H1 (cell line): ENCODE data around the gene FGF18. TPM values are rescaled to one million over a fixed set of nuclear protein-coding genes. Genes with fewer than 3 reads are reported as not detected.

Source experiments
- CTCF ChIA-PET: fragments of 300-600 bp; sonication (Branson Sonifier 250); formaldehyde crosslinking; loops from one replicate; lab custom pipeline; 2021; ENCODE audit not compliant: partially characterized antibody; lab: Charles Lee
- POLR2A ChIA-PET: fragments of 300-600 bp; sonication (Branson Sonifier 250); formaldehyde crosslinking; loops from one replicate; lab custom pipeline; 2021; ENCODE audit warnings: inconsistent platforms; ENCODE audit not compliant: partially characterized antibody; lab: Charles Lee
- DNase-seq, 2 experiments: peaks; one replicate each; pipeline versions ENCODE4 v3.0.0 to v3.0.0-alpha.2; 2010 to 2022; ENCODE audit warnings: low spot score in 2 of 2, low read depth in 1 of 2, mixed read lengths in 1 of 2
- FAIRE-seq: peaks from 2 replicates; lab custom pipeline; 2011; peaks lifted over from hg19 to GRCh38; lab: Jason Lieb, UNC
- H2AFZ ChIP-seq: 2 replicates; pipeline ENCODE4 v1.8.1; 2012; ENCODE audit warnings: low read length, inconsistent platforms
- H2AK5ac ChIP-seq: 2 replicates; pipeline ENCODE4 v1.6.1; 2013; ENCODE audit warnings: low read depth, low read length
- H2BK120ac ChIP-seq: replicated peaks from 2 replicates; pipeline ENCODE3; 2013; ENCODE audit warnings: low read depth, low read length, inconsistent platforms
- H2BK12ac ChIP-seq: 2 replicates; pipeline ENCODE4 v1.6.1; 2013; ENCODE audit warnings: low read depth, low read length
- H2BK15ac ChIP-seq: 2 replicates; pipeline ENCODE4 v1.6.1; 2013; ENCODE audit warnings: low read length
- H2BK20ac ChIP-seq: 2 replicates; pipeline ENCODE4 v1.6.1; 2013; ENCODE audit warnings: low read length
- H2BK5ac ChIP-seq: 2 replicates; pipeline ENCODE4 v1.6.1; 2013; ENCODE audit warnings: low read depth, low read length
- H3K14ac ChIP-seq: 2 replicates; pipeline ENCODE4 v1.6.1; 2013; ENCODE audit warnings: inconsistent platforms; ENCODE audit not compliant: insufficient read length
- H3K18ac ChIP-seq: 2 replicates; pipeline ENCODE4 v1.6.1; 2013; ENCODE audit warnings: low read length; ENCODE audit errors: extremely low read depth
- H3K23ac ChIP-seq: 2 replicates; pipeline ENCODE4 v1.6.1; 2013; ENCODE audit warnings: inconsistent platforms; ENCODE audit not compliant: insufficient read length
- H3K23me2 ChIP-seq: 2 replicates; pipeline ENCODE4 v1.6.1; 2013; ENCODE audit warnings: low read depth, low read length
- H3K27ac ChIP-seq: 2 replicates; pipeline ENCODE4 v1.6.1; 2011; ENCODE audit warnings: low read depth, low read length, inconsistent platforms
- H3K27me3 ChIP-seq, 4 experiments: replicated peaks in 1 of 4; 1 replicate in 1 of 4; 2 replicates in 3 of 4; pipeline versions ENCODE4 v1.6.1 to v1.8.1; 2011 to 2013; ENCODE audit warnings: low read length in 3 of 4, mild to moderate bottlenecking in 3 of 4, inconsistent platforms in 2 of 4, mixed read lengths in 2 of 4, moderate library complexity in 1 of 4; ENCODE audit not compliant: control insufficient read depth in 3 of 4, insufficient read depth in 3 of 4; ENCODE audit errors: extremely low read depth in 1 of 4
- H3K36me3 ChIP-seq, 4 experiments: 2 replicates each; pipeline versions ENCODE4 v1.6.1 to v1.8.1; 2011 to 2013; ENCODE audit warnings: mild to moderate bottlenecking in 4 of 4, low read length in 3 of 4, moderate library complexity in 2 of 4, control low read depth in 1 of 4, inconsistent platforms in 1 of 4; ENCODE audit not compliant: insufficient read depth in 4 of 4, control insufficient read depth in 2 of 4
- H3K4ac ChIP-seq: replicated peaks from 2 replicates; pipeline ENCODE3; 2013; ENCODE audit warnings: low read length, low read depth, mixed read lengths, inconsistent platforms; ENCODE audit not compliant: insufficient read length
- H3K4me1 ChIP-seq, 4 experiments: replicated peaks in 1 of 4; 1 replicate in 1 of 4; 2 replicates in 3 of 4; pipeline versions ENCODE4 v1.6.1 to v1.8.1; 2011 to 2013; ENCODE audit warnings: low read length in 3 of 4, inconsistent platforms in 2 of 4, mixed read lengths in 1 of 4; ENCODE audit not compliant: insufficient read depth in 4 of 4, control insufficient read depth in 3 of 4
- H3K4me2 ChIP-seq, 2 experiments: 2 replicates each; pipeline versions ENCODE4 v1.6.1 to v1.8.1; 2011 to 2013; ENCODE audit warnings: low read depth in 2 of 2, low read length in 2 of 2, control low read depth in 1 of 2, inconsistent platforms in 1 of 2, mild to moderate bottlenecking in 1 of 2; ENCODE audit not compliant: insufficient read depth in 1 of 2
- H3K4me3 ChIP-seq, 4 experiments: fragments of 200-600, 300-600 bp in 1 of 4; sonication (generic), shearing (Covaris generic), sonication (Bioruptor Twin) in 1 of 4; 2 replicates each; pipeline versions ENCODE4 v1.5.1 to v1.8.1; 2011 to 2016; ENCODE audit warnings: low read length in 4 of 4, low read depth in 3 of 4, control low read depth in 2 of 4, inconsistent platforms in 2 of 4, mild to moderate bottlenecking in 2 of 4, mixed read lengths in 1 of 4, moderate library complexity in 1 of 4; ENCODE audit not compliant: insufficient read depth in 2 of 4; ENCODE audit errors: extremely low read depth in 1 of 4
- H3K56ac ChIP-seq: replicated peaks from 2 replicates; pipeline ENCODE3; 2013; ENCODE audit warnings: low read depth, mild to moderate bottlenecking, mixed read lengths, low read length, inconsistent platforms; ENCODE audit not compliant: insufficient read length
- H3K79me1 ChIP-seq: 2 replicates; pipeline ENCODE4 v1.6.1; 2013; ENCODE audit warnings: low read depth, low read length, control low read depth
- H3K79me2 ChIP-seq, 2 experiments: 2 replicates each; pipeline versions ENCODE4 v1.6.1 to v1.8.1; 2012 to 2013; ENCODE audit warnings: low read length in 2 of 2, mild to moderate bottlenecking in 2 of 2, inconsistent platforms in 1 of 2; ENCODE audit not compliant: insufficient read depth in 2 of 2, control insufficient read depth in 1 of 2
- H3K9ac ChIP-seq, 4 experiments: replicated peaks in 1 of 4; 1 replicate in 1 of 4; 2 replicates in 3 of 4; pipeline versions ENCODE4 v1.6.1 to v1.8.1; 2011 to 2013; ENCODE audit warnings: low read depth in 3 of 4, low read length in 3 of 4, control low read depth in 2 of 4, mild to moderate bottlenecking in 2 of 4, moderate library complexity in 2 of 4, inconsistent platforms in 1 of 4; ENCODE audit errors: extremely low read depth in 1 of 4
- H3K9me3 ChIP-seq, 2 experiments: 2 replicates each; pipeline versions ENCODE4 v1.6.1 to v1.8.1; 2012 to 2013; ENCODE audit warnings: mild to moderate bottlenecking in 2 of 2, moderate library complexity in 2 of 2, control low read depth in 1 of 2, inconsistent platforms in 1 of 2, low read depth in 1 of 2, low read length in 1 of 2, mixed read lengths in 1 of 2; ENCODE audit not compliant: insufficient read depth in 2 of 2
- H4K20me1 ChIP-seq, 2 experiments: replicated peaks in 1 of 2; 2 replicates each; pipeline versions ENCODE3 to v1.8.1; 2011 to 2013; ENCODE audit warnings: inconsistent platforms in 2 of 2, low read length in 2 of 2, mild to moderate bottlenecking in 1 of 2; ENCODE audit not compliant: insufficient read depth in 2 of 2, control insufficient read depth in 1 of 2
- H4K5ac ChIP-seq: 2 replicates; pipeline ENCODE4 v1.6.1; 2013; ENCODE audit warnings: low read length, low read depth, mixed read lengths, inconsistent platforms; ENCODE audit not compliant: insufficient read length
- H4K8ac ChIP-seq: 2 replicates; pipeline ENCODE4 v1.8.0; 2013; ENCODE audit warnings: mild to moderate bottlenecking, moderate library complexity, low read length, inconsistent platforms; ENCODE audit not compliant: insufficient read depth; ENCODE audit errors: extremely low read depth
- H4K91ac ChIP-seq: replicated peaks from 2 replicates; pipeline ENCODE3; 2013; ENCODE audit warnings: low read length, mixed read lengths, inconsistent platforms; ENCODE audit not compliant: insufficient read length
- SUZ12 ChIP-seq: fragments of 200-600 bp; sonication (generic); IDR thresholded peaks from 2 replicates; pipeline ENCODE4 v1.6.1; 2012; ENCODE audit warnings: mild to moderate bottlenecking, inconsistent platforms, low read length, moderate library complexity, mixed read lengths
- WGBS, 2 experiments: shearing (Covaris generic) in 1 of 2; methylation state at CpG; one replicate each; pipeline versions ENCODE4 v1.1.6 to v1.1.7; 2013 to 2015; ENCODE audit warnings: low lambda C conversion rate in 2 of 2, mixed read lengths in 2 of 2, inconsistent platforms in 1 of 2, low coverage in 1 of 2, missing lambda C conversion rate in 1 of 2; ENCODE audit not compliant: insufficient replicate concordance in 2 of 2, insufficient coverage in 1 of 2, insufficient read length in 1 of 2; ENCODE audit errors: extremely low coverage in 1 of 2, missing lambda C conversion rate in 1 of 2; 5-methylcytosine and 5-hydroxymethylcytosine counted together
- polyA plus RNA-seq, 7 experiments: library from polyadenylated mRNA; depleted of rRNA in 3 of 7; stranded (reverse) in 5 of 7; unstranded in 2 of 7; fragments of >200 nt in 5 of 7; fragments of 200-250 nt in 2 of 7; gene quantifications; 1 replicate in 5 of 7; 2 replicates in 1 of 7; 4 replicates in 1 of 7; pipeline versions ENCODE4 v1.2.1 to v1.2.3, GENCODE V29; 2011 to 2013; ENCODE audit warnings: missing spikeins in 2 of 7, mixed read lengths in 2 of 7
- total RNA-seq: library from RNA; stranded (reverse); fragmentation: NEBNext Ultra II Directional; extraction: Animal tissue kit (Norgen Biotek cat#: 25700); gene quantifications from 2 replicates; pipeline ENCODE4 v1.2.1, GENCODE V29; 2021
- TF ChIP-seq, protein P1 (sequence below): IDR thresholded peaks from 2 replicates; pipeline ENCODE4 v1.6.1; 2011; ENCODE audit warnings: low read depth, mild to moderate bottlenecking, low read length; ENCODE audit not compliant: insufficient read depth

Gene FGF18
- total and polyA plus RNA-seq, 2 of the 8 experiments (the other 6 are each of a cell fraction or from before 2014, with no cell fraction given) = 0.54 to 1.3 TPM

DNA sequence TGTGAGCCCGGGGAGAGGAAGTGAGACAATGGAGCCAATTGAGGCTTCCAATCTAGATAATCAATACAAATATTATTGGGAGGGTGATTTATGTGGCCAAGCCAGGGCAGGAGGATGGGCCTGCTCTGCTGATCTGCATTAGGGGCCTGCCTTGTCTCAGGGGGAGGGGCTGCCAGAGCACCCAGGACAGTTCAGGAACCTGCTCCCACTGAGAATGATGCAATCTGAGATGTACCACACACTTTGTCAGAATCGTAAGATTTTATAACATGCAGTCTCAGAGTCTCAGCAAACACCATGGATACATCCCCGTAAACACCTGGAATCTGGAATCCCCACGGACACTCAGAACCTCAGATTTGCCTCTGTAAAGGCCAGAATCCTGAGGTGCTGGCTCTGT, 19.3 kb downstream of the FGF18 start:
- Histone ChIP-seq H4K8ac (no peak overlapping the region; the same call in 1 of the 2 replicates), H3K9ac (no peak overlapping the region), H3K27ac (no peak overlapping the region), H4K5ac (no peak overlapping the region), H3K79me2 (no peaks in the 10 kb centered on the region), H4K20me1 (peaks cover 0 to 2% of the 10 kb centered on the region in 2 experiments), H3K56ac (no peak overlapping the region), H3K27me3 (no peaks in the 10 kb centered on the region), H3K9me3 (no peaks in the 10 kb centered on the region), H3K79me1 (no peaks in the 10 kb centered on the region), H3K18ac (peak overlapping the region; percentile 62; the same call in 1 of the 2 replicates), H2BK5ac (no peak overlapping the region), H3K14ac (no peak overlapping the region), H2BK15ac (no peak overlapping the region), H3K4me3 (no peak overlapping the region), H3K4me1 (peaks cover 0 to 33% (median 18%) of the 10 kb centered on the region in 4 experiments; a peak in 6 of 7 replicates), H2BK12ac (no peak overlapping the region), H2AK5ac (no peak overlapping the region), H3K23me2 (no peaks in the 10 kb centered on the region; the same call in 1 of the 2 replicates), H3K4ac (no peak overlapping the region), H3K4me2 (peak overlapping the region in 1 of 2 experiments; percentile 7; a peak in 1 of 4 replicates), H2BK120ac (no peak overlapping the region), H4K91ac (no peak overlapping the region), H3K36me3 (no peaks in the 10 kb centered on the region), H2BK20ac (no peak overlapping the region), H2AFZ (no peak overlapping the region), H3K23ac (no peak overlapping the region)
- POLR2A ChIA-PET = interaction anchor here (0.8 to 1.3 kb wide), 3 partner anchors 10 to 49 kb away, joined by 3 to 4 read pairs (median 4); no protein-coding TSS in a partner anchor
- 79% methylated on average over 4 of the region's 4 CpGs; no CpG with 5 or more reads in 1 of the 2 experiments for WGBS, 2 experiments
- no peak for DNase-seq
- FAIRE-seq = no peak
- CTCF ChIA-PET = interaction anchor here (0.6 to 3.7 kb wide), 4 partner anchors 10 to 167 kb away, joined by 3 to 22 read pairs (median 4); partner anchors contain the start of gene FGF18
- TF ChIP-seq SUZ12 = no peak
- TF ChIP-seq, protein P1, sequence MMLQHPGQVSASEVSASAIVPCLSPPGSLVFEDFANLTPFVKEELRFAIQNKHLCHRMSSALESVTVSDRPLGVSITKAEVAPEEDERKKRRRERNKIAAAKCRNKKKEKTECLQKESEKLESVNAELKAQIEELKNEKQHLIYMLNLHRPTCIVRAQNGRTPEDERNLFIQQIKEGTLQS = no peak
